ENCODE results near the gene IGFN1. TPM values are rescaled to one million over a fixed set of nuclear protein-coding genes. Genes with fewer than 3 reads are reported as not detected.

The IGFN1 gene
- total and polyA plus RNA-seq, 2 donors (not counting 3 experiments of a cell fraction or from before 2014, with no cell fraction given) = not detected

DNA sequence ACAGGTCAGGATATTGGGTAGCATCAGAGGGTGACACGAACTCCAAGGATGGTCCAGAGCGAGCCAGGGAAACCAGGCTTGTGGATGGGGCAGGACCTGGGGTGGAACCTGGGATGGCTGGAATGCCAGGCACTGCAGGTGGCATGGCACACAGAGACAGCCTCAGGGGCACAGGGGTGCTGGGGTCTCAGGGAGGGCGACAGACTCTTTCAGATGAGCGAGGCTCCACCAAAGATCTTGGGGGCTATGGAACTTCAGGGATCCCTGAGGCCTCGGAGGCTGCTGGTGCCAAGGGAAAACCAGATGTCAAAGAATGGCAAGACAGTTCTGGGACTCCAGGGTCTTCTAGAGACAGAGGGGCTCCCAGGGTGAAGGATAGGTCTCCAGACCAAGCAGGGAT, 21.4 kb downstream of the IGFN1 start:
- dilution Hi-C loops (cut with MboI; ENCODE audit: extremely low pct_ligation_motif_present, low sequenced_read_pairs) = no loop called here
- intact Hi-C loops (cut with micrococcal nuclease) = no loop called here

DNA sequence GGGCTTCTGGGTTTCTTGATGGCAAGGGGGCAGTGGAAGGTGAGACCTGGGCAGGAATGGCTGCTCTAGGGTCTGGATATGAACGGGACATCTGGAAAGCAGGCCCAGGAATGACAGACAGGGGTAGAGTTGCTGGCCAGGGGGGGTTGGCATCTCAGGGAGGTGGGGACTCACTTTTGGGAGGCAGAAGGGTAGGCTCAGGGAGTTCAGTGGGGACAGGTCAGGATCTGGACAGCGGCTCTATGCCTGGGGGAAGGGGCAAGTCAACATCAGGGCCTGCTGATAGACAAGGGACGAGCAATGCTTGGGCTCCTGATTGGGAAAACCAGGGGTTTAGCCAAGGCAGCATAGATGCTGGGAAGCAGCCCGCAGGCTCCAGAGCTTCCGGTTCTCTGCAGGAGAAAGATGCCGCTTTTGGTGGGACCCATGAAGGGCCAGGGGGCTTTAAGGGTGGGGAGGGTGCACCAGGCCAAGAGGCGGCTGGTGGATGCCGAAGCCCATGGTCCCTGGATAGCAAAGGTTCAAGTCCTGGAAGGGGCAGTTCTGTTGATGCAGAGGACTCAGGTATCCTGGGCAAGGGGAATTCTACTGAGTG, 21.9 kb downstream of the IGFN1 start:
- BruUV-seq (replicated peaks) = no TSS peak
- intact Hi-C loops (cut with micrococcal nuclease) = no loop called here
- H3K36me3 ChIP-seq (ENCODE audit: control insufficient read depth in 2 of 2, extremely low read depth in 1 of 2, insufficient read depth in 2 of 2, low read length in 2 of 2) = no peaks in the 10 kb centered on the region
- FAIRE-seq (no peak), DNase-seq (ENCODE audit: low read depth, low spot score) (no peak)
- no peaks in the 10 kb centered on the region for H3K79me2 ChIP-seq (ENCODE audit: control insufficient read depth, insufficient read depth, low read length)
- dilution Hi-C loops (cut with MboI; ENCODE audit: extremely low pct_ligation_motif_present, low sequenced_read_pairs) = no loop called here
- ChIA-PET POLR2A (no interaction called here), CTCF (no interaction called here)
- no peaks in the 10 kb centered on the region for H3K4me1 ChIP-seq (ENCODE audit: control insufficient read depth, extremely low read depth, insufficient read depth, low read length)
- peaks cover 0 to 4% of the 10 kb centered on the region in 2 experiments for H3K27me3 ChIP-seq (ENCODE audit: control insufficient read depth in 2 of 2, insufficient read depth in 2 of 2, low read length in 2 of 2)
- H3K9ac ChIP-seq (replicated peaks; ENCODE audit: extremely low read depth, insufficient read depth, low read length) = no peak overlapping the region
- TF ChIP-seq JUN (IDR thresholded peaks at IDR 0.05; ENCODE audit: borderline replicate concordance, insufficient read depth, insufficient read length, low read depth) (no peak), POLR2AphosphoS5 (IDR thresholded peaks at IDR 0.05; ENCODE audit: insufficient read depth, low read depth, low read length) (no peak), POLR2A (IDR thresholded peaks at IDR 0.05; ENCODE audit: low read depth, low read length) (no peak), GATA2 (IDR thresholded peaks at IDR 0.05; ENCODE audit: insufficient read depth, insufficient read length, low read depth, low read length) (no peak), MYC (IDR thresholded peaks at IDR 0.05; ENCODE audit: low read depth, low read length) (no peak), FOS (IDR thresholded peaks at IDR 0.05; ENCODE audit: borderline replicate concordance, insufficient read depth, low read length) (no peak), EZH2 (IDR thresholded peaks at IDR 0.05; ENCODE audit: borderline replicate concordance, low read depth, low read length, severe bottlenecking) (no peak)
- TF ChIP-seq, protein P1, sequence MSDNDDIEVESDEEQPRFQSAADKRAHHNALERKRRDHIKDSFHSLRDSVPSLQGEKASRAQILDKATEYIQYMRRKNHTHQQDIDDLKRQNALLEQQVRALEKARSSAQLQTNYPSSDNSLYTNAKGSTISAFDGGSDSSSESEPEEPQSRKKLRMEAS (IDR thresholded peaks at IDR 0.05; ENCODE audit: insufficient read depth, insufficient read length) = no peak
- TF ChIP-seq, protein P2, sequence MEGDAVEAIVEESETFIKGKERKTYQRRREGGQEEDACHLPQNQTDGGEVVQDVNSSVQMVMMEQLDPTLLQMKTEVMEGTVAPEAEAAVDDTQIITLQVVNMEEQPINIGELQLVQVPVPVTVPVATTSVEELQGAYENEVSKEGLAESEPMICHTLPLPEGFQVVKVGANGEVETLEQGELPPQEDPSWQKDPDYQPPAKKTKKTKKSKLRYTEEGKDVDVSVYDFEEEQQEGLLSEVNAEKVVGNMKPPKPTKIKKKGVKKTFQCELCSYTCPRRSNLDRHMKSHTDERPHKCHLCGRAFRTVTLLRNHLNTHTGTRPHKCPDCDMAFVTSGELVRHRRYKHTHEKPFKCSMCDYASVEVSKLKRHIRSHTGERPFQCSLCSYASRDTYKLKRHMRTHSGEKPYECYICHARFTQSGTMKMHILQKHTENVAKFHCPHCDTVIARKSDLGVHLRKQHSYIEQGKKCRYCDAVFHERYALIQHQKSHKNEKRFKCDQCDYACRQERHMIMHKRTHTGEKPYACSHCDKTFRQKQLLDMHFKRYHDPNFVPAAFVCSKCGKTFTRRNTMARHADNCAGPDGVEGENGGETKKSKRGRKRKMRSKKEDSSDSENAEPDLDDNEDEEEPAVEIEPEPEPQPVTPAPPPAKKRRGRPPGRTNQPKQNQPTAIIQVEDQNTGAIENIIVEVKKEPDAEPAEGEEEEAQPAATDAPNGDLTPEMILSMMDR (IDR thresholded peaks at IDR 0.05; ENCODE audit: extremely low read depth in 1 of 2, insufficient read depth in 1 of 2, low read depth in 1 of 2, low read length in 2 of 2) = no peak
- no peaks in the 10 kb centered on the region for H3K9me1 ChIP-seq (replicated peaks; ENCODE audit: control insufficient read depth, extremely low read depth, insufficient read depth, low read length)
- H3K9me3 ChIP-seq (replicated peaks; ENCODE audit: control insufficient read depth, insufficient read depth, low read length) = no peaks in the 10 kb centered on the region
- no peak overlapping the region for H3K4me3 ChIP-seq (replicated peaks in 1 of 3; ENCODE audit: insufficient read depth in 1 of 3, low read depth in 1 of 3, low read length in 3 of 3)
- no peak overlapping the region for H3K4me2 ChIP-seq (ENCODE audit: insufficient read depth, low read length)
- no peak overlapping the region for H3K27ac ChIP-seq (ENCODE audit: insufficient read depth, low read depth, low read length)
- no peaks in the 10 kb centered on the region for H4K20me1 ChIP-seq (replicated peaks; ENCODE audit: control insufficient read depth, extremely low read depth, insufficient read depth, low read length)
- no peak overlapping the region for H2AFZ ChIP-seq (ENCODE audit: low read depth, low read length)

More for the DNA sequence above, 21.4 kb downstream of the IGFN1 start:
- Histone ChIP-seq H3K4me3 (replicated peaks in 1 of 3; ENCODE audit: insufficient read depth in 1 of 3, low read depth in 1 of 3, low read length in 3 of 3) (no peak overlapping the region), H3K4me2 (ENCODE audit: insufficient read depth, low read length) (no peak overlapping the region), H3K27ac (ENCODE audit: insufficient read depth, low read depth, low read length) (no peak overlapping the region), H2AFZ (ENCODE audit: low read depth, low read length) (no peak overlapping the region), H3K9ac (replicated peaks; ENCODE audit: extremely low read depth, insufficient read depth, low read length) (no peak overlapping the region), H3K9me1 (replicated peaks; ENCODE audit: control insufficient read depth, extremely low read depth, insufficient read depth, low read length) (no peaks in the 10 kb centered on the region), H3K9me3 (replicated peaks; ENCODE audit: control insufficient read depth, insufficient read depth, low read length) (no peaks in the 10 kb centered on the region), H3K4me1 (ENCODE audit: control insufficient read depth, extremely low read depth, insufficient read depth, low read length) (no peaks in the 10 kb centered on the region), H4K20me1 (replicated peaks; ENCODE audit: control insufficient read depth, extremely low read depth, insufficient read depth, low read length) (no peaks in the 10 kb centered on the region), H3K36me3 (ENCODE audit: control insufficient read depth in 2 of 2, extremely low read depth in 1 of 2, insufficient read depth in 2 of 2, low read length in 2 of 2) (no peaks in the 10 kb centered on the region), H3K27me3 (ENCODE audit: control insufficient read depth in 2 of 2, insufficient read depth in 2 of 2, low read length in 2 of 2) (peaks cover 0 to 4% of the 10 kb centered on the region in 2 experiments), H3K79me2 (ENCODE audit: control insufficient read depth, insufficient read depth, low read length) (no peaks in the 10 kb centered on the region)
- FAIRE-seq = no peak
- BruUV-seq (replicated peaks) = no TSS peak
- ChIA-PET POLR2A (no interaction called here), CTCF (no interaction called here)
- TF ChIP-seq JUN (IDR thresholded peaks at IDR 0.05; ENCODE audit: borderline replicate concordance, insufficient read depth, insufficient read length, low read depth) = no peak
- TF ChIP-seq GATA2 (IDR thresholded peaks at IDR 0.05; ENCODE audit: insufficient read depth, insufficient read length, low read depth, low read length) = no peak
- no peak for DNase-seq (ENCODE audit: low read depth, low spot score)

All from endothelial cell of umbilical vein (primary cell).